ENCODE measurements around the gene FCSK. TPM values are rescaled to one million over a fixed set of nuclear protein-coding genes. Genes with fewer than 3 reads are reported as not detected.

The FCSK gene
- total RNA-seq, 2 experiments from 2014 or later = 21.8 to 25.4 TPM

DNA sequence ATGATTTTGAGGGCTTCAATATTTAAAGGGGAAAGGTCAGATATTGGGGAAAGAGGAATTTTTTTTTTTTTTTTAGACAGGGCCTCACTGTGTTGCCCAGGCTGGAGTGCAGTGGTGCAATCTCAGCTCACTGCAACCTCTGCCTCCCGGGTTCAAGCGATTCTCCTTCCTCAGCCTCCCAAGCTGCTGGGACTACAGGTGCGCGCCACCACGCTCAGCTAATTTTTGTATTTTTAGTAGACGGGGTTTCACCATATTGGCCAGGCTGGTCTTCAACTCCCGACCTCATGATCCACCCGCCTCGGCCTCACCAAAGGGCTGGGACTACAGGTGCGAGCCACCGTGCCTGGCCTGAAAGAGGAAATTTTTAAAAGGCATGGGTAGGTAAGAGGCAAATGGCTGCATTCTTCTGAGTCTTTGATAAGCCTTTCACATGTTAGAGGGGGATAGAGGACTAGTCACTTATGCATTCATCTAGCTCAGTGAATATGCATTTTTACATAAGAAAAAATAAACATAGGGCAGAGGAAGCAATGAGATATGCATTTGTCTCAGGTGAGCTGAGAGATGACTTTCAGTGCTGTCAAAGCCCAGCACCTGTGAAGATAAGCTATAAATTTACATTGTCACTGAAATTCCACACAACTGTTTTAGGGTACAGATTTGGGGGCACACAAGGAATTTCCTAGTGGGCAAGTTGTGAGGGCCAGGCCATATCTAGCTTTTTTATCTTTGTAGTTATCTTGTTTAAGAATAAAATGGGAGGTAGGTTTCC lies 1.1 kb upstream of the FCSK start:
- DNase-seq (no peak), ATAC-seq (ENCODE audit: poor library complexity) (no peak)
- H3K27me3 ChIP-seq (ENCODE audit: control insufficient read depth in 1 of 2, insufficient read depth in 2 of 2, low read length in 2 of 2) = no peaks in the 10 kb centered on the region
- Mint-ChIP-seq H3K4me3 (peak overlapping the region; percentile 90), H3K9me3 (no peaks in the 10 kb centered on the region), H3K4me1 (ENCODE audit: low read depth) (peaks cover 23% of the 10 kb centered on the region), H3K36me3 (ENCODE audit: low read depth) (peaks cover 12% of the 10 kb centered on the region), H3K27ac (peak overlapping the region; percentile 61), H3K27me3 (no peaks in the 10 kb centered on the region)
- peaks cover 21% of the 10 kb centered on the region for H3K4me1 ChIP-seq (ENCODE audit: insufficient read depth, low read length)
- no peak overlapping the region for H3K27ac ChIP-seq (ENCODE audit: low read depth in 1 of 2, low read length in 2 of 2)
- peak overlapping the region; percentile 93 for H3K4me3 ChIP-seq (ENCODE audit: low read length)
- CTCF ChIA-PET = interaction anchor here (0.6 to 1.5 kb wide), 4 partner anchors 10 to 72 kb away, joined by 3 to 6 read pairs (median 4); no protein-coding TSS in a partner anchor
- TF ChIP-seq, protein P1, sequence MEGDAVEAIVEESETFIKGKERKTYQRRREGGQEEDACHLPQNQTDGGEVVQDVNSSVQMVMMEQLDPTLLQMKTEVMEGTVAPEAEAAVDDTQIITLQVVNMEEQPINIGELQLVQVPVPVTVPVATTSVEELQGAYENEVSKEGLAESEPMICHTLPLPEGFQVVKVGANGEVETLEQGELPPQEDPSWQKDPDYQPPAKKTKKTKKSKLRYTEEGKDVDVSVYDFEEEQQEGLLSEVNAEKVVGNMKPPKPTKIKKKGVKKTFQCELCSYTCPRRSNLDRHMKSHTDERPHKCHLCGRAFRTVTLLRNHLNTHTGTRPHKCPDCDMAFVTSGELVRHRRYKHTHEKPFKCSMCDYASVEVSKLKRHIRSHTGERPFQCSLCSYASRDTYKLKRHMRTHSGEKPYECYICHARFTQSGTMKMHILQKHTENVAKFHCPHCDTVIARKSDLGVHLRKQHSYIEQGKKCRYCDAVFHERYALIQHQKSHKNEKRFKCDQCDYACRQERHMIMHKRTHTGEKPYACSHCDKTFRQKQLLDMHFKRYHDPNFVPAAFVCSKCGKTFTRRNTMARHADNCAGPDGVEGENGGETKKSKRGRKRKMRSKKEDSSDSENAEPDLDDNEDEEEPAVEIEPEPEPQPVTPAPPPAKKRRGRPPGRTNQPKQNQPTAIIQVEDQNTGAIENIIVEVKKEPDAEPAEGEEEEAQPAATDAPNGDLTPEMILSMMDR (IDR thresholded peaks at IDR 0.05) = no peak
- POLR2A ChIA-PET = interaction anchor here (0.8 to 3.3 kb wide), 11 partner anchors 11 to 164 kb away, joined by 3 to 54 read pairs (median 4); partner anchors contain the start of genes AARS1, COG4, DDX19A and DDX19B
- intact Hi-C loops (cut with DNase I, micrococcal nuclease) = loop anchor here in 1 of 2 experiments (5.0 kb wide), 1 partner anchor 69 kb away; the partner anchor contains the start of genes COG4 and SF3B3
- no peaks in the 10 kb centered on the region for H3K9me3 ChIP-seq (ENCODE audit: control insufficient read depth in 1 of 2, insufficient read depth in 1 of 2, low read length in 2 of 2)
- H3K36me3 ChIP-seq (ENCODE audit: insufficient read depth, low read length) = no peaks in the 10 kb centered on the region

DNA sequence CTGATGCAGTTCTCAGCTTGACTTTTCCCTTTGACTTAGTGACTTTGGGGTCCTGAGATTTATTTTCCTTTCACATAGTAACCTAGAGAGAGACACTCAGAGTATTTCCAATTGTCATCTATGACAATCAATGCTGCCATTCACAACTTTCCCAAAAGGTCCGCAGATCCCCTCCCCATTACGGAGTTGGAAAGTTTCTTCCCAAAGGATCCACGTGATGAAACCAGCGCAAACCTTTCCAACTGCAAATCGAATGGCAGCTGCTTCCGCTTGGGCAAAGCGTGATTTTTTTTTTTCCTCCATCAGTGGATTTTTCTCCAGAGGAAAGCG lies 538 bp upstream of the FCSK start:
- peak overlapping the region; percentile 61 for H3K27ac Mint-ChIP-seq
- peaks cover 21% of the 10 kb centered on the region for H3K4me1 ChIP-seq (ENCODE audit: insufficient read depth, low read length)
- no peaks in the 10 kb centered on the region for H3K27me3 Mint-ChIP-seq
- no peaks in the 10 kb centered on the region for H3K9me3 Mint-ChIP-seq
- CTCF ChIA-PET = interaction anchor here (0.6 to 1.5 kb wide), 4 partner anchors 11 to 79 kb away, joined by 3 to 6 read pairs (median 4); no protein-coding TSS in a partner anchor
- H3K27me3 ChIP-seq (ENCODE audit: control insufficient read depth in 1 of 2, insufficient read depth in 2 of 2, low read length in 2 of 2) = no peaks in the 10 kb centered on the region
- peak overlapping the region; percentile 90 for H3K4me3 Mint-ChIP-seq
- no peaks in the 10 kb centered on the region for H3K9me3 ChIP-seq (ENCODE audit: control insufficient read depth in 1 of 2, insufficient read depth in 1 of 2, low read length in 2 of 2)
- intact Hi-C loops (cut with DNase I, micrococcal nuclease) = loop anchor here (1.0 to 5.0 kb wide), 7 partner anchors 15 to 108 kb away; partner anchors contain the start of genes ST3GAL2 (in 2 of the 2), COG4 (in 1 of the 2), DDX19A (in 1 of the 2) and SF3B3 (in 1 of the 2)
- peaks cover 23% of the 10 kb centered on the region for H3K4me1 Mint-ChIP-seq (ENCODE audit: low read depth)
- H3K36me3 ChIP-seq (ENCODE audit: insufficient read depth, low read length) = no peaks in the 10 kb centered on the region
- H3K36me3 Mint-ChIP-seq (ENCODE audit: low read depth) = peaks cover 12% of the 10 kb centered on the region
- H3K4me3 ChIP-seq (ENCODE audit: low read length) = peak overlapping the region; percentile 93
- H3K27ac ChIP-seq (ENCODE audit: low read depth in 1 of 2, low read length in 2 of 2) = peak overlapping the region; percentile 89 to 95
- DNase-seq (no peak), ATAC-seq (ENCODE audit: poor library complexity) (no peak)
- TF ChIP-seq, protein P1 (IDR thresholded peaks at IDR 0.05) = no peak
- POLR2A ChIA-PET = interaction anchor here (0.8 to 3.3 kb wide), 10 partner anchors 12 to 165 kb away, joined by 3 to 54 read pairs (median 6); partner anchors contain the start of genes AARS1, COG4, DDX19A and DDX19B

DNA sequence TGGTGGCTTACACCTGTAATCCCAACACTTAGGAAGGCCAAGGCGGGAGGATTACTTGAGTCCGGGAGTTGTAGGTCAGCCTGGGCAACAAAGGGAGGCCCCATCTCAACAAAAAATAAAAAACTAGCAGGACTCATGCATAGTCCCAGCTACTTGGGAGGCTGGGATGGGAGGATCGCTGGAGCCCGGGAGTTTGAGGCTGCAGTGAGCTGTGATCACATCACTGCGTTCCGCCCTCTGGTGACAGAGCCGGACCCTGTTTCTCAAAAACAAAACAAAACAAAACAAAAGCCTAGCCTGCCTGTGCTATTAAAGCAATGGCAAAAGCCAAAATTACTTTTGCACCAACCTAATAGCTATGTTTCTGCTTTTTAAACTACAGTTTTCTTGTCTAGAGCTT lies 1.5 kb downstream of the FCSK start:
- Mint-ChIP-seq H3K27ac (no peak overlapping the region), H3K9me3 (no peaks in the 10 kb centered on the region), H3K4me1 (ENCODE audit: low read depth) (peaks cover 23% of the 10 kb centered on the region), H3K4me3 (peak overlapping the region; percentile 90), H3K27me3 (no peaks in the 10 kb centered on the region), H3K36me3 (ENCODE audit: low read depth) (peaks cover 12% of the 10 kb centered on the region)
- no peak overlapping the region for H3K27ac ChIP-seq (ENCODE audit: low read depth in 1 of 2, low read length in 2 of 2)
- intact Hi-C loops (cut with DNase I, micrococcal nuclease) = loop anchor here (2.0 kb wide), 3 partner anchors 17 to 75 kb away; partner anchors contain the start of gene ST3GAL2 (in 1 of the 2)
- DNase-seq = no peak
- peaks cover 21% of the 10 kb centered on the region for H3K4me1 ChIP-seq (ENCODE audit: insufficient read depth, low read length)
- no peak for ATAC-seq (ENCODE audit: poor library complexity)
- H3K4me3 ChIP-seq (ENCODE audit: low read length) = no peak overlapping the region
- CTCF ChIA-PET = interaction anchor here (1.1 kb wide), 1 partner anchor 86 kb away, joined by 4 read pairs; no protein-coding TSS in a partner anchor
- POLR2A ChIA-PET = interaction anchor here (0.6 to 1.3 kb wide), 3 partner anchors 17 to 75 kb away, joined by 3 to 4 read pairs (median 3); partner anchors contain the start of genes COG4 and ST3GAL2
- H3K27me3 ChIP-seq (ENCODE audit: control insufficient read depth in 1 of 2, insufficient read depth in 2 of 2, low read length in 2 of 2) = no peaks in the 10 kb centered on the region
- H3K9me3 ChIP-seq (ENCODE audit: control insufficient read depth in 1 of 2, insufficient read depth in 1 of 2, low read length in 2 of 2) = no peaks in the 10 kb centered on the region
- TF ChIP-seq, protein P1 (IDR thresholded peaks at IDR 0.05) = no peak
- no peaks in the 10 kb centered on the region for H3K36me3 ChIP-seq (ENCODE audit: insufficient read depth, low read length)

Data from CD4-positive, alpha-beta T cell (primary cell).